Loucy (cell line): ENCODE data around the gene LHFPL4.

Experiments used
- H2AFZ ChIP-seq: fragments of 200-600 bp; sonication (generic); 2 replicates; pipeline ENCODE4 v1.6.0; 2016; ENCODE audit warnings: antibody characterized with exemption, mild to moderate bottlenecking, low read length, moderate library complexity
- H3F3A ChIP-seq: fragments of 200-600 bp; 2 replicates; pipeline ENCODE4 v1.6.0; 2016; ENCODE audit warnings: antibody characterized with exemption, low read depth, mild to moderate bottlenecking
- H3K27me3 ChIP-seq: fragments of 200-600 bp; sonication (generic); 2 replicates; pipeline ENCODE4 v1.6.1; 2014; ENCODE audit warnings: low read length, mild to moderate bottlenecking; ENCODE audit not compliant: insufficient read depth, poor library complexity, severe bottlenecking
- H3K36me3 ChIP-seq: fragments of 200-600 bp; sonication (generic); 2 replicates; pipeline ENCODE4 v1.6.1; 2016; ENCODE audit warnings: low read length; ENCODE audit not compliant: insufficient read depth
- H3K4me1 ChIP-seq: fragments of 200-600 bp; sonication (generic); 2 replicates; pipeline ENCODE4 v1.5.1; 2014; ENCODE audit warnings: low read length, mild to moderate bottlenecking; ENCODE audit not compliant: insufficient read depth, poor library complexity, severe bottlenecking
- H3K4me2 ChIP-seq: fragments of 200-600 bp; sonication (generic); 2 replicates; pipeline ENCODE4 v1.6.0; 2014; ENCODE audit warnings: antibody characterized with exemption, low read length, low read depth, mild to moderate bottlenecking; ENCODE audit not compliant: poor library complexity, severe bottlenecking
- H3K4me3 ChIP-seq: fragments of 200-600 bp; sonication (generic); 2 replicates; pipeline ENCODE4 v1.5.1; 2014; ENCODE audit warnings: low read length, mild to moderate bottlenecking, mixed read lengths; ENCODE audit not compliant: poor library complexity, severe bottlenecking
- H3K79me2 ChIP-seq: fragments of 200-600 bp; sonication (generic); 2 replicates; pipeline ENCODE4 v1.6.1; 2014; ENCODE audit warnings: low read length; ENCODE audit not compliant: insufficient read depth
- H3K9ac ChIP-seq: fragments of 200-600 bp; sonication (generic); 2 replicates; pipeline ENCODE4 v1.6.0; 2014; ENCODE audit warnings: mild to moderate bottlenecking, low read depth, low read length, moderate library complexity; ENCODE audit not compliant: poor library complexity, severe bottlenecking
- H3K9me2 ChIP-seq: fragments of 200-600 bp; sonication (generic); replicated peaks from 2 replicates; pipeline ENCODE4 v1.6.1; 2016; ENCODE audit warnings: low read depth, low read length, mixed read lengths
- H3K9me3 ChIP-seq: fragments of 200-600 bp; sonication (generic); 2 replicates; pipeline ENCODE4 v1.6.1; 2014; ENCODE audit warnings: mild to moderate bottlenecking, antibody characterized with exemption, low read length, low read depth; ENCODE audit not compliant: insufficient read depth
- H4K20me1 ChIP-seq: fragments of 200-600 bp; sonication (generic); 2 replicates; pipeline ENCODE4 v1.6.0; 2014; ENCODE audit warnings: antibody characterized with exemption, low read length, mild to moderate bottlenecking; ENCODE audit not compliant: insufficient read depth, poor library complexity, severe bottlenecking
- CTCF ChIP-seq: fragments of 200-600 bp; sonication (generic); conservative IDR thresholded peaks from 2 replicates; pipeline ENCODE4 v1.5.1; 2014; ENCODE audit warnings: mild to moderate bottlenecking, antibody characterized with exemption, low read length
- EZH2phosphoT487 ChIP-seq: fragments of 200-600 bp; IDR thresholded peaks from 2 replicates; pipeline ENCODE4 v1.6.1; 2018; ENCODE audit warnings: antibody characterized with exemption, mild to moderate bottlenecking, moderate library complexity, borderline replicate concordance

The LHFPL4 gene

GRCh38 chr3:9512456-9513045 is 41.1 kb downstream of the LHFPL4 start:
- Histone ChIP-seq H3K9ac (no peak overlapping the region), H3K4me1 (no peaks in the 10 kb centered on the region), H3K4me3 (no peak overlapping the region), H3K79me2 (no peaks in the 10 kb centered on the region), H4K20me1 (no peaks in the 10 kb centered on the region), H3F3A (no peaks in the 10 kb centered on the region), H3K9me2 (no peaks in the 10 kb centered on the region), H3K9me3 (no peaks in the 10 kb centered on the region), H2AFZ (no peak overlapping the region), H3K27me3 (no peaks in the 10 kb centered on the region), H3K36me3 (no peaks in the 10 kb centered on the region), H3K4me2 (no peak overlapping the region)
- TF ChIP-seq CTCF (no peak), EZH2phosphoT487 (no peak)

- no peak overlapping the region for H3K9ac ChIP-seq
- H3K4me3 ChIP-seq, result no peak overlapping the region
- no peaks in the 10 kb centered on the region for H3K9me3 ChIP-seq
- no peaks in the 10 kb centered on the region for H4K20me1 ChIP-seq
- H3K27me3 ChIP-seq, result no peaks in the 10 kb centered on the region
- H3K79me2 ChIP-seq, result no peaks in the 10 kb centered on the region
- no peak overlapping the region for H3K4me2 ChIP-seq
- H3K4me1 ChIP-seq, result no peaks in the 10 kb centered on the region
- no peak overlapping the region for H2AFZ ChIP-seq
- no peaks in the 10 kb centered on the region for H3K9me2 ChIP-seq
- no peak for TF ChIP-seq CTCF
- no peak for TF ChIP-seq EZH2phosphoT487
- no peaks in the 10 kb centered on the region for H3K36me3 ChIP-seq
- H3F3A ChIP-seq, result no peaks in the 10 kb centered on the region
These were observed 44.8 kb downstream of the LHFPL4 start for GRCh38 chr3:9508781-9509180.

GRCh38 chr3:9507586-9508578 is 45.7 kb downstream of the LHFPL4 start:
- H3K4me1 ChIP-seq, result no peaks in the 10 kb centered on the region

More at GRCh38 chr3:9507586-9508578, 45.7 kb downstream of the LHFPL4 start:
- H3K4me3 ChIP-seq, result no peak overlapping the region
- H3K79me2 ChIP-seq, result no peaks in the 10 kb centered on the region
- H2AFZ ChIP-seq, result no peak overlapping the region
- H3F3A ChIP-seq, result no peaks in the 10 kb centered on the region
- no peaks in the 10 kb centered on the region for H3K9me3 ChIP-seq
- H3K4me2 ChIP-seq, result no peak overlapping the region
- no peaks in the 10 kb centered on the region for H3K36me3 ChIP-seq
- TF ChIP-seq CTCF (no peak), EZH2phosphoT487 (no peak)
- H3K9ac ChIP-seq, result no peak overlapping the region
- no peaks in the 10 kb centered on the region for H3K9me2 ChIP-seq
- H3K27me3 ChIP-seq, result no peaks in the 10 kb centered on the region
- no peaks in the 10 kb centered on the region for H4K20me1 ChIP-seq
